IMR-90 (cell line): ENCODE measurements around the gene ALK. TPM values are rescaled to one million over a fixed set of nuclear protein-coding genes. Genes with fewer than 3 reads are reported as not detected.

ENCODE experiments used
- ATAC-seq: fragments of 200-7000 bp; cut with Tn5 transposase; 2 replicates; pipeline ENCODE4 v1.9.1; 2020; ENCODE audit warnings: low read depth, mild to moderate bottlenecking, moderate library complexity
- BruUV-seq: library from RNA; stranded (reverse); fragments of 400-500 nt; replicated peaks from 2 replicates; lab custom pipeline; 2021; lab: Mats Ljungman, UMichigan
- CTCF ChIA-PET: fragments of 300-600 bp; formaldehyde crosslinking; extraction: SDS; loops from one replicate; lab custom pipeline; 2021; ENCODE audit warnings: antibody characterized with exemption; lab: Yijun Ruan, JAX
- POLR2A ChIA-PET: fragments of 300-600 bp; sonication (Branson Sonifier 250); formaldehyde crosslinking; loops from one replicate; lab custom pipeline; 2022; ENCODE audit warnings: antibody characterized with exemption; ENCODE audit not compliant: unreplicated experiment; lab: Charles Lee
- DNase-seq: peaks from one replicate; pipeline ENCODE4 v3.0.0; 2013
- H2AFZ ChIP-seq: replicated peaks from 2 replicates; pipeline ENCODE3; 2013; ENCODE audit warnings: low read length, mild to moderate bottlenecking; ENCODE audit not compliant: poor library complexity
- H2AK5ac ChIP-seq: 2 replicates; pipeline ENCODE4 v1.6.1; 2013; ENCODE audit warnings: low read depth, low read length, inconsistent platforms
- H2AK9ac ChIP-seq: replicated peaks from 2 replicates; pipeline ENCODE3; 2013; ENCODE audit warnings: mild to moderate bottlenecking, low read depth, low read length, moderate library complexity; ENCODE audit not compliant: poor library complexity
- H2BK120ac ChIP-seq: 2 replicates; pipeline ENCODE4 v1.6.1; 2013; ENCODE audit warnings: low read depth, low read length, inconsistent platforms
- H2BK15ac ChIP-seq: 3 replicates; pipeline ENCODE4 v1.6.1; 2013; ENCODE audit warnings: low read depth, low read length, inconsistent platforms
- H2BK20ac ChIP-seq: 2 replicates; pipeline ENCODE4 v1.6.1; 2013; ENCODE audit warnings: low read depth, mild to moderate bottlenecking, inconsistent platforms, low read length, moderate library complexity
- H2BK5ac ChIP-seq: 2 replicates; pipeline ENCODE4 v1.6.1; 2013; ENCODE audit warnings: mild to moderate bottlenecking, low read depth, low read length, inconsistent platforms; ENCODE audit not compliant: poor library complexity, severe bottlenecking
- H3K14ac ChIP-seq: replicated peaks from 2 replicates; pipeline ENCODE4 v1.6.1; 2013; ENCODE audit warnings: low read depth, low read length, inconsistent platforms
- H3K18ac ChIP-seq: 2 replicates; pipeline ENCODE4 v1.6.1; 2013; ENCODE audit warnings: low read depth, low read length, control low read depth
- H3K23ac ChIP-seq: 2 replicates; pipeline ENCODE4 v1.6.1; 2013; ENCODE audit warnings: low read depth, low read length, inconsistent platforms
- H3K27ac ChIP-seq: 2 replicates; pipeline ENCODE4 v1.5.1; 2013; ENCODE audit warnings: mild to moderate bottlenecking, control low read depth, low read length; ENCODE audit not compliant: insufficient read depth
- H3K27me3 ChIP-seq: 2 replicates; pipeline ENCODE4 v1.6.1; 2013; ENCODE audit warnings: low read length; ENCODE audit not compliant: control insufficient read depth, insufficient read depth
- H3K36me3 ChIP-seq: 2 replicates; pipeline ENCODE4 v1.6.1; 2013; ENCODE audit warnings: low read length, mixed read lengths; ENCODE audit not compliant: control insufficient read depth, insufficient read depth
- H3K4ac ChIP-seq: 2 replicates; pipeline ENCODE4 v1.6.1; 2013; ENCODE audit warnings: low read depth, low read length, inconsistent platforms
- H3K4me1 ChIP-seq: 2 replicates; pipeline ENCODE4 v1.6.1; 2013; ENCODE audit warnings: low read length, mixed read lengths; ENCODE audit not compliant: control insufficient read depth, insufficient read depth
- H3K4me2 ChIP-seq: 2 replicates; pipeline ENCODE4 v1.6.1; 2013; ENCODE audit warnings: low read depth, mild to moderate bottlenecking, control low read depth, low read length, moderate library complexity
- H3K4me3 ChIP-seq: 2 replicates; pipeline ENCODE4 v1.5.1; 2013; ENCODE audit warnings: low read depth, mild to moderate bottlenecking, control low read depth, low read length, moderate library complexity; ENCODE audit not compliant: insufficient read depth
- H3K56ac ChIP-seq: 2 replicates; pipeline ENCODE4 v1.6.1; 2013; ENCODE audit warnings: low read length, inconsistent platforms; ENCODE audit not compliant: insufficient read depth; ENCODE audit errors: extremely low read depth
- H3K79me1 ChIP-seq, 2 experiments: 2 replicates each; pipeline ENCODE4 v1.6.1; 2013; ENCODE audit warnings: low read length in 2 of 2, inconsistent platforms in 1 of 2, low read depth in 1 of 2
- H3K9ac ChIP-seq: 2 replicates; pipeline ENCODE4 v1.6.1; 2013; ENCODE audit warnings: low read depth, low read length, control low read depth
- H3K9me1 ChIP-seq: 2 replicates; pipeline ENCODE4 v1.6.1; 2013; ENCODE audit warnings: low read length, inconsistent platforms; ENCODE audit not compliant: insufficient read depth
- H3K9me3 ChIP-seq: 2 replicates; pipeline ENCODE4 v1.6.1; 2013; ENCODE audit warnings: low read length; ENCODE audit not compliant: control insufficient read depth, insufficient read depth
- H4K20me1 ChIP-seq: 2 replicates; pipeline ENCODE4 v1.6.1; 2013; ENCODE audit warnings: low read length, inconsistent platforms; ENCODE audit not compliant: insufficient read depth
- H4K5ac ChIP-seq: 2 replicates; pipeline ENCODE4 v1.6.1; 2013; ENCODE audit warnings: mild to moderate bottlenecking, low read depth, low read length, control low read depth
- H4K8ac ChIP-seq, 2 experiments: 2 replicates each; pipeline ENCODE4 v1.6.1; 2013; ENCODE audit warnings: low read depth in 2 of 2, low read length in 2 of 2, control low read depth in 1 of 2, inconsistent platforms in 1 of 2
- H4K91ac ChIP-seq: 2 replicates; pipeline ENCODE4 v1.6.1; 2013; ENCODE audit warnings: low read depth, low read length, inconsistent platforms; ENCODE audit not compliant: insufficient read depth
- BHLHE40 ChIP-seq: fragments of 150-350 bp; IDR thresholded peaks from 2 replicates; pipeline ENCODE4 v1.6.1; 2016; ENCODE audit warnings: mild to moderate bottlenecking, low read depth, low read length
- CEBPB ChIP-seq: IDR thresholded peaks from 2 replicates; pipeline ENCODE4 v1.6.1; 2012; ENCODE audit warnings: low read depth, low read length, improper control_type of control experiment
- CHD1 ChIP-seq: IDR thresholded peaks from 2 replicates; pipeline ENCODE4 v1.6.1; 2012; ENCODE audit warnings: low read depth, low read length, improper control_type of control experiment
- CTCF ChIP-seq: conservative IDR thresholded peaks from 2 replicates; pipeline ENCODE4 v1.5.1; 2012; ENCODE audit warnings: mild to moderate bottlenecking, low read depth, low read length, improper control_type of control experiment
- ELK1 ChIP-seq: fragments of 150-350 bp; IDR thresholded peaks from 2 replicates; pipeline ENCODE4 v1.6.1; 2016; ENCODE audit warnings: low read depth, mild to moderate bottlenecking, low read length, moderate library complexity, borderline replicate concordance
- MAFK ChIP-seq: IDR thresholded peaks from 2 replicates; pipeline ENCODE4 v1.6.1; 2012; ENCODE audit warnings: low read depth, low read length, improper control_type of control experiment
- MAZ ChIP-seq: IDR thresholded peaks from 2 replicates; pipeline ENCODE4 v1.6.1; 2012; ENCODE audit warnings: low read depth, mild to moderate bottlenecking, low read length, improper control_type of control experiment, moderate library complexity, borderline replicate concordance
- MXI1 ChIP-seq: IDR thresholded peaks from 2 replicates; pipeline ENCODE4 v1.6.1; 2012; ENCODE audit warnings: low read depth, mild to moderate bottlenecking, low read length, moderate library complexity, borderline replicate concordance
- NFE2L2 ChIP-seq: fragments of 150-350 bp; IDR thresholded peaks from 2 replicates; pipeline ENCODE4 v1.6.1; 2016; ENCODE audit warnings: low read depth, mild to moderate bottlenecking, low read length
- POLR2A ChIP-seq: IDR thresholded peaks from 2 replicates; pipeline ENCODE4 v1.6.1; 2012; ENCODE audit warnings: mild to moderate bottlenecking, low read depth, low read length
- RAD21 ChIP-seq: IDR thresholded peaks from 2 replicates; pipeline ENCODE4 v1.6.1; 2012; ENCODE audit warnings: low read length, improper control_type of control experiment
- RCOR1 ChIP-seq: IDR thresholded peaks from 2 replicates; pipeline ENCODE4 v1.6.1; 2012; ENCODE audit warnings: mild to moderate bottlenecking, low read length, improper control_type of control experiment; ENCODE audit not compliant: insufficient replicate concordance
- SMC3 ChIP-seq: fragments of 150-350 bp; IDR thresholded peaks from 2 replicates; pipeline ENCODE4 v1.6.1; 2016; ENCODE audit warnings: low read depth, mild to moderate bottlenecking, antibody characterized with exemption, low read length, moderate library complexity
- USF2 ChIP-seq: fragments of 150-350 bp; IDR thresholded peaks from 2 replicates; pipeline ENCODE4 v1.6.1; 2017; ENCODE audit warnings: mild to moderate bottlenecking, antibody characterized with exemption, low read length, low read depth
- WGBS, 2 experiments: methylation state at CpG; one replicate each; pipeline versions ENCODE4 v1.1.5 to v1.1.7; 2013; ENCODE audit warnings: missing lambda C conversion rate in 2 of 2; ENCODE audit not compliant: insufficient read length in 1 of 2; ENCODE audit errors: extremely low coverage in 2 of 2; 5-methylcytosine and 5-hydroxymethylcytosine counted together
- dilution Hi-C: fragments of 300-500 bp; cut with HindIII; formaldehyde crosslinking; loops from one replicate; pipeline ENCODE4 v1.14.3; 2018; ENCODE audit warnings: low sequenced_read_pairs; ENCODE audit not compliant: unreplicated experiment
- in situ Hi-C: fragments of 300-500 bp; cut with MboI; formaldehyde crosslinking; loops from 3 replicates; pipeline ENCODE4 v1.14.3; 2019; ENCODE audit warnings: low sequenced_read_pairs, inconsistent platforms, mixed read lengths
- intact Hi-C: fragments of 100-400 bp; cut with micrococcal nuclease; formaldehyde crosslinking; loops from 2 replicates; pipeline ENCODE4 v1.10.0; 2022
- polyA plus RNA-seq, 3 experiments: library from polyadenylated mRNA; depleted of rRNA; stranded (reverse); fragments of >200 nt; gene quantifications; 2 replicates each; pipeline ENCODE4 v1.2.3, GENCODE V29; 2012; ENCODE audit warnings: low replicate concordance in 1 of 3
- total RNA-seq: library from RNA; depleted of rRNA; stranded (reverse); fragments of >200 nt; gene quantifications from 2 replicates; pipeline ENCODE4 v1.2.3, GENCODE V29; 2012

The ALK gene
- total and polyA plus RNA-seq, 2 of the 4 experiments (the other 2 are of a cell fraction): not detected

- H3K27ac ChIP-seq: no peak overlapping the region
- POLR2A ChIA-PET: no interaction called here
These were observed 281.0 kb downstream of the ALK start for GRCh38 chr2:29640360-29640759.

More at GRCh38 chr2:29640360-29640759, 281.0 kb downstream of the ALK start:
- Histone ChIP-seq H3K4me3 (no peak overlapping the region), H3K4me2 (no peak overlapping the region), H2BK15ac (no peak overlapping the region), H3K9ac (no peak overlapping the region), H2AK5ac (no peak overlapping the region), H3K9me3 (no peaks in the 10 kb centered on the region), H3K27me3 (no peaks in the 10 kb centered on the region; the same call in 1 of the 2 replicates), H4K91ac (no peak overlapping the region), H3K79me1 (no peaks in the 10 kb centered on the region), H3K4me1 (peaks cover 2% of the 10 kb centered on the region; the same call in 1 of the 2 replicates), H3K18ac (no peak overlapping the region), H3K23ac (no peak overlapping the region), H4K20me1 (no peaks in the 10 kb centered on the region), H2BK5ac (no peak overlapping the region), H2AFZ (peak overlapping the region; percentile 10), H4K8ac (no peak overlapping the region), H4K5ac (no peak overlapping the region), H3K9me1 (no peaks in the 10 kb centered on the region), H2BK120ac (no peak overlapping the region), H3K36me3 (no peaks in the 10 kb centered on the region), H2BK20ac (no peak overlapping the region), H2AK9ac (no peak overlapping the region), H3K14ac (no peak overlapping the region), H3K4ac (no peak overlapping the region), H3K56ac (no peak overlapping the region)
- DNase-seq (no peak), ATAC-seq (no peak)
- TF ChIP-seq ELK1 (no peak), POLR2A (no peak), MXI1 (no peak), NFE2L2 (no peak), RAD21 (no peak), MAFK (no peak), MAZ (no peak), RCOR1 (no peak), CEBPB (no peak), CHD1 (no peak), CTCF (no peak), USF2 (no peak), SMC3 (no peak), BHLHE40 (no peak)
- CTCF ChIA-PET: no interaction called here
- no TSS peak for BruUV-seq
- no CpG with 5 or more reads among the region's 5 CpGs for WGBS, 2 experiments
- intact Hi-C loops: no loop called here
- dilution Hi-C loops: no loop called here
- in situ Hi-C loops: no loop called here
